B cell (primary cell): ENCODE results near the gene AMDHD2. TPM values are rescaled to one million over a fixed set of nuclear protein-coding genes. Genes with fewer than 3 reads are reported as not detected.

Source experiments
- ATAC-seq: fragments of 200-7000 bp; cut with Tn5 transposase; one replicate; pipeline ENCODE4 v1.10.0; 2021; ENCODE audit warnings: low read depth, mild to moderate bottlenecking, moderate number of reproducible peaks, moderate library complexity
- CTCF ChIA-PET: fragments of 350-600 bp; sonication (Branson Sonifier 250); formaldehyde crosslinking; loops from one replicate; lab custom pipeline; 2021; ENCODE audit warnings: antibody characterized with exemption, inconsistent platforms; lab: Charles Lee
- POLR2A ChIA-PET: fragments of 350-600 bp; sonication (Branson Sonifier 250); formaldehyde crosslinking; loops from one replicate; lab custom pipeline; 2021; ENCODE audit warnings: antibody characterized with exemption; lab: Charles Lee
- DNase-seq: peaks from one replicate; pipeline ENCODE4 v3.0.0; 2013
- H2AFZ ChIP-seq: 2 replicates; pipeline ENCODE4 v1.6.1; 2012; ENCODE audit warnings: mild to moderate bottlenecking, low read depth, low read length; ENCODE audit not compliant: insufficient read depth, poor library complexity, severe bottlenecking
- H3K27ac ChIP-seq, 2 donors: 1 replicate in 1 of 2; 2 replicates in 1 of 2; pipeline ENCODE4 v1.5.1; 2012 to 2013; ENCODE audit warnings: low read length in 2 of 2, mild to moderate bottlenecking in 2 of 2, moderate library complexity in 1 of 2
- H3K27me3 ChIP-seq, 4 experiments: fragments of 200-600 bp in 1 of 4; sonication (generic) in 1 of 4; replicated peaks in 1 of 4; 1 replicate in 2 of 4; 2 replicates in 2 of 4; pipeline versions ENCODE4 v1.6.1 to v1.7.0; 2013 to 2016; ENCODE audit warnings: low read length in 3 of 4, mild to moderate bottlenecking in 2 of 4, mixed read lengths in 1 of 4, moderate library complexity in 1 of 4; ENCODE audit not compliant: insufficient read depth in 4 of 4, control insufficient read depth in 3 of 4; ENCODE audit errors: control extremely low read depth in 1 of 4
- H3K36me3 ChIP-seq, 2 experiments: replicated peaks in 1 of 2; 1 replicate in 1 of 2; 2 replicates in 1 of 2; pipeline versions ENCODE4 v1.6.1 to v1.7.1; 2013; ENCODE audit warnings: low read length in 1 of 2; ENCODE audit not compliant: insufficient read depth in 2 of 2, control insufficient read depth in 1 of 2; ENCODE audit errors: control extremely low read depth in 1 of 2, extremely low read depth in 1 of 2
- H3K4me1 ChIP-seq, 2 donors: fragments of 200-600 bp in 1 of 2; sonication (generic) in 1 of 2; 1 replicate in 1 of 2; 2 replicates in 1 of 2; pipeline versions ENCODE4 v1.5.1 to v1.6.1; 2013 to 2017; ENCODE audit warnings: low read length in 2 of 2; ENCODE audit not compliant: control insufficient read depth in 2 of 2, insufficient read depth in 2 of 2
- H3K4me2 ChIP-seq: replicated peaks from 2 replicates; pipeline ENCODE3; 2012; ENCODE audit warnings: mild to moderate bottlenecking, low read depth, low read length; ENCODE audit not compliant: poor library complexity, severe bottlenecking
- H3K4me3 ChIP-seq, 5 experiments: fragments of 200-600 bp in 1 of 5; sonication (generic) in 1 of 5; 1 replicate in 3 of 5; 2 replicates in 2 of 5; pipeline versions ENCODE4 v1.5.1 to v1.7.0; 2011 to 2016; ENCODE audit warnings: low read length in 4 of 5, mild to moderate bottlenecking in 4 of 5, low read depth in 2 of 5, control low read depth in 1 of 5, moderate library complexity in 1 of 5; ENCODE audit not compliant: insufficient read depth in 1 of 5; ENCODE audit errors: control extremely low read depth in 1 of 5, extremely low read depth in 1 of 5
- H3K79me2 ChIP-seq: fragments of 200-600 bp; sonication (generic); one replicate; pipeline ENCODE4 v1.6.0; 2016; ENCODE audit warnings: low read length; ENCODE audit not compliant: control insufficient read depth, insufficient read depth
- H3K9ac ChIP-seq: fragments of 200-600 bp; sonication (generic); 2 replicates; pipeline ENCODE4 v1.6.1; 2017; ENCODE audit warnings: mild to moderate bottlenecking, low read length, moderate library complexity
- H3K9me3 ChIP-seq, 3 donors: one replicate each; pipeline versions ENCODE4 v1.6.1 to v1.7.1; 2013; ENCODE audit warnings: low read length in 2 of 3; ENCODE audit not compliant: control insufficient read depth in 2 of 3, insufficient read depth in 1 of 3; ENCODE audit errors: control extremely low read depth in 1 of 3
- H4K20me1 ChIP-seq: 2 replicates; pipeline ENCODE4 v1.6.0; 2012; ENCODE audit warnings: mild to moderate bottlenecking, low read length; ENCODE audit not compliant: insufficient read depth, control insufficient read depth, poor library complexity, severe bottlenecking
- H3K27ac Mint-ChIP-seq: one replicate; pipeline ENCODE4 v1.8.0; 2021; ENCODE audit warnings: mixed read lengths
- H3K27me3 Mint-ChIP-seq: one replicate; pipeline ENCODE4 v1.8.0; 2021; ENCODE audit warnings: mixed read lengths
- H3K4me1 Mint-ChIP-seq: one replicate; pipeline ENCODE4 v1.8.0; 2021; ENCODE audit warnings: mixed read lengths
- H3K4me3 Mint-ChIP-seq: one replicate; pipeline ENCODE4 v1.8.0; 2021; ENCODE audit warnings: mixed read lengths
- H3K9me3 Mint-ChIP-seq: one replicate; pipeline ENCODE4 v1.8.0; 2022; ENCODE audit warnings: mixed read lengths; ENCODE audit not compliant: insufficient read depth
- CTCF ChIP-seq: fragments of 200-600 bp; IDR thresholded peaks from one replicate; pipeline ENCODE4 v1.8.0; 2022; ENCODE audit warnings: antibody characterized with exemption, mild to moderate bottlenecking
- EZH2 ChIP-seq: IDR thresholded peaks from 2 replicates; pipeline ENCODE4 v1.6.1; 2012; ENCODE audit warnings: borderline replicate concordance, low read depth, mild to moderate bottlenecking, moderate library complexity, low read length; ENCODE audit not compliant: insufficient read depth, poor library complexity, severe bottlenecking
- WGBS: methylation state at CpG from one replicate; pipeline ENCODE4 v1.1.5; 2013; ENCODE audit warnings: missing lambda C conversion rate; ENCODE audit not compliant: insufficient coverage; 5-methylcytosine and 5-hydroxymethylcytosine counted together
- intact Hi-C: fragments of 100-400 bp; cut with micrococcal nuclease; formaldehyde crosslinking; loops from one replicate; pipeline ENCODE4 v1.10.0; 2022
- polyA plus RNA-seq: library from polyadenylated mRNA; depleted of rRNA; stranded (reverse); fragments of >200 nt; gene quantifications from 2 replicates; pipeline ENCODE4 v1.2.3, GENCODE V29; 2012
- total RNA-seq, 2 donors: library from RNA; stranded (reverse); fragments of 120-200 nt in 1 of 2; gene quantifications; 1 replicate in 1 of 2; 2 replicates in 1 of 2; pipeline versions ENCODE4 v1.2.3 to v1.2.4, GENCODE V29; 2013 to 2022

Gene AMDHD2
- total and polyA plus RNA-seq, 2 donors (not counting 1 experiment from before 2014, with no cell fraction given): 133 to 209 TPM

DNA sequence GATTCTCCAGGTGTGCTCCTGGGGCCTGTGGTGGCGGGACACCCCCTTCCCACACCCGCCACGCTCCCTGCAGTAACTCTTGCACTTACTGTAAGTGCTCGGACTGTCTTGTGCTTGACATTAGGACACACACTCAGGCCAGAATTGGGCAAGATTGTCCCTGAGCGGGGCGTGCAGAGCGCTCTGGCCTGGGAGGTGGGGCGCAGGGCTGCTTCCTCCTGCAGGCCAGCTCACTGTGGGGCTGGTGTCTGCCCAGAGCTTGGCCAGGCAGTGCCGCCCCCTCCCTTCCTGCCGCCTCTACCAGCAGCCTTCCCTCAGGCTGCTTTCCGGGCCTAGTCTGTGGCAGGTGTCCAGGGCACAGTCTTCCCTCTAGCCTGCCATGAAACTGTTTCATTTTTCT is 12.5 kb upstream of the AMDHD2 start:
- WGBS: 55% methylated on average over 10 of the region's 11 CpGs
- H3K4me1 ChIP-seq: peaks cover 59 to 65% of the 10 kb centered on the region in 2 donors
- ChIA-PET POLR2A (interaction anchor here (0.8 to 1.4 kb wide), 2 partner anchors 13 to 239 kb away, joined by 3 to 19 read pairs; partner anchors contain the start of gene AMDHD2), CTCF (interaction anchor here (0.7 to 2.2 kb wide), 9 partner anchors 11 to 256 kb away, joined by 3 to 11 read pairs (median 4); partner anchors contain the start of genes AMDHD2, ECI1 and PDPK1)
- Mint-ChIP-seq H3K27ac (peak overlapping the region; percentile 93), H3K27me3 (no peaks in the 10 kb centered on the region), H3K9me3 (no peaks in the 10 kb centered on the region), H3K4me3 (peak overlapping the region; percentile 56), H3K4me1 (peaks cover 65% of the 10 kb centered on the region)
- no peaks in the 10 kb centered on the region for H3K27me3 ChIP-seq
- peak overlapping the region; percentile 83 to 100 for H3K27ac ChIP-seq
- H2AFZ ChIP-seq: peak overlapping the region; percentile 48
- DNase-seq (no peak), ATAC-seq (no peak)
- H3K36me3 ChIP-seq: no peaks in the 10 kb centered on the region
- H3K9ac ChIP-seq: peak overlapping the region; percentile 38
- TF ChIP-seq CTCF: no peak
- TF ChIP-seq EZH2: no peak
- H3K4me2 ChIP-seq: peak overlapping the region; percentile 76
- intact Hi-C loops: loop anchor here (1.0 to 10.0 kb wide), 4 partner anchors 13 to 483 kb away; partner anchors contain the start of genes AMDHD2, ECI1 and NHERF2
- H3K79me2 ChIP-seq: peaks cover 26% of the 10 kb centered on the region
- no peaks in the 10 kb centered on the region for H3K9me3 ChIP-seq
- H4K20me1 ChIP-seq: no peaks in the 10 kb centered on the region
- H3K4me3 ChIP-seq: peak overlapping the region in 2 of 5 experiments; percentile 1 to 12

DNA sequence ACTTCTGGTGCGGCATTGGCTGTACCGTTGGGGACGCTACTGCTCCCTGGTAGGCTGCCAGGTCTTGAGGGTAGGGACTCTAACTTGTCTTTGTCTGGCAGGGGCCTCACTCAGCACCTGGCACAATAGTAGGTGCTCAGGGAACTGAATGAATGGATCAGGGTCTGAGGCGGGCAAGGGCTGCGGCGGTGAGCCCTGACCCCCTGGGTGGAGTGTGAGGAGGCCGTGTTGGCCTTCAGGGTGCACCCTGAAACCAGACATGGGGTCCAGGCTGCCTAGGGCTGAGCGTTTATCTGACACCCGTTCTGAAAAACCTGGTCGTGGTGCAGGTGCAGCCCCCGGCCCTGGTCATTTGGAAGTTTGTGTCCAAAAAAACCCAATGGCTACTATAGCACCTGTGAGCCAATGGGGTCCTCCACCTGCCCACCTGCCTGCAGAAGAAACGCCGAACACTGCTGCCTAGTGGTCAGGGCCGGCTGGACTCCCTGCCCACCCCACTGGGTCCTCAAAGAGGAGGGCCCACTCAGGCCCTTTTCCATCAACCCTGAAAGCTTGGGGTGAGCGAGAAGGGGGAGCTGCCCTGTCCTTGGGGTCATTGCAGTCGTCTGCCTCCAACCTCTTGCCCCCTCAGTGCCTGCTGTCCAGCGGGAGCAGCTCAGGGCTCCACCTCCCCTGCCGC is 11.3 kb upstream of the AMDHD2 start:
- peak overlapping the region; percentile 83 to 100 for H3K27ac ChIP-seq
- POLR2A ChIA-PET: interaction anchor here (0.8 to 1.7 kb wide), 2 partner anchors 11 to 240 kb away, joined by 3 to 7 read pairs; partner anchors contain the start of gene AMDHD2
- no peak for ATAC-seq
- H3K4me3 ChIP-seq: no peak overlapping the region
- no peaks in the 10 kb centered on the region for H3K9me3 Mint-ChIP-seq
- peaks cover 30% of the 10 kb centered on the region for H3K79me2 ChIP-seq
- no peaks in the 10 kb centered on the region for H3K27me3 Mint-ChIP-seq
- H3K4me1 Mint-ChIP-seq: peaks cover 74% of the 10 kb centered on the region
- 97% methylated on average over 18 of the region's 18 CpGs for WGBS
- H3K4me2 ChIP-seq: peak overlapping the region; percentile 76
- TF ChIP-seq CTCF (no peak), EZH2 (no peak)
- no peak overlapping the region for H3K9ac ChIP-seq
- H2AFZ ChIP-seq: no peak overlapping the region
- peaks cover 66 to 72% of the 10 kb centered on the region in 2 donors for H3K4me1 ChIP-seq
- no peak for DNase-seq
- peak overlapping the region; percentile 75 for H3K4me3 Mint-ChIP-seq
- no peaks in the 10 kb centered on the region for H3K27me3 ChIP-seq
- intact Hi-C loops: loop anchor here (5.0 to 10.0 kb wide), 2 partner anchors 257 to 484 kb away; partner anchors contain the start of genes ECI1 and NHERF2
- CTCF ChIA-PET: interaction anchor here (1.7 to 2.7 kb wide), 4 partner anchors 11 to 314 kb away, joined by 5 to 12 read pairs (median 9); partner anchors contain the start of gene AMDHD2
- H3K36me3 ChIP-seq: no peaks in the 10 kb centered on the region
- no peaks in the 10 kb centered on the region for H3K9me3 ChIP-seq
- peak overlapping the region; percentile 93 for H3K27ac Mint-ChIP-seq
- H4K20me1 ChIP-seq: no peaks in the 10 kb centered on the region
